OCI-LY1 (cell line): ENCODE data around the gene ATP13A5.

Source experiments
- CTCF ChIP-seq: fragments of 200-600 bp; sonication (generic), shearing (Covaris generic); IDR thresholded peaks from 2 replicates; pipeline ENCODE4 v1.5.1; 2017; ENCODE audit warnings: mild to moderate bottlenecking, antibody characterized with exemption, low read length, moderate library complexity, mixed read lengths
- EZH2 ChIP-seq: fragments of 200-600 bp; sonication (generic), shearing (Covaris generic); IDR thresholded peaks from 2 replicates; pipeline ENCODE4 v1.8.0; 2017; ENCODE audit warnings: borderline replicate concordance, mixed run types, mild to moderate bottlenecking, antibody characterized with exemption, low read length, moderate library complexity, mixed read lengths

GRCh38 chr3:193271101-193271840 lies 107.3 kb downstream of the ATP13A5 start:
- TF ChIP-seq CTCF (no peak), EZH2 (no peak)
